A673 (cell line): Measurements from ENCODE around the gene OTC.

Experiments used
- EZH2 ChIP-seq: fragments of 200-600 bp; sonication (generic); IDR thresholded peaks from 2 replicates; pipeline ENCODE4 v1.6.1; 2017; ENCODE audit warnings: borderline replicate concordance, low read depth, mild to moderate bottlenecking, mixed read lengths, antibody characterized with exemption, low read length; ENCODE audit not compliant: poor library complexity, severe bottlenecking
- TF ChIP-seq, protein P1 (sequence below): fragments of 300-800, 200-600 bp; sonication (generic); conservative IDR thresholded peaks from 2 replicates; pipeline ENCODE4 v1.5.1; 2017; ENCODE audit warnings: low read depth, mild to moderate bottlenecking, antibody characterized with exemption, low read length, moderate library complexity, mixed read lengths

DNA sequence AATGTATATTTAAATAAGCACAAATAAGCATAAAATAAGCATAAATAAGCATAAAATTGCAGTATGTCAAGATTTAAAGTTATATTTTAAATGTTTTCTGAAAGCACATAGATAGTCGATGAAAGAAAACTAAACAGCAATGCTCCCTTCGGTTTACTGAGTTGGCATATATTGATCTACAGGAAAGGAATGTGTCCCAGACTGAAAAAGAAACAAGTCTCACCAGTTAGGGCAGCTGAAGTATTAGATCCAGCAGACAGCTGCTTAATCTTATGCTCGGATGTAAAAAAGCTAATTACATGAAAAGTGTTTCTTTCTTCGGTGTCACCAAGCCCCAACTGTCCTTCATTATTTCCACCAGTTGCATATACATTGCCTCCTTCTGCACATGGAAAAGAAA is 33.8 kb upstream of the OTC start:
- TF ChIP-seq, protein P1, sequence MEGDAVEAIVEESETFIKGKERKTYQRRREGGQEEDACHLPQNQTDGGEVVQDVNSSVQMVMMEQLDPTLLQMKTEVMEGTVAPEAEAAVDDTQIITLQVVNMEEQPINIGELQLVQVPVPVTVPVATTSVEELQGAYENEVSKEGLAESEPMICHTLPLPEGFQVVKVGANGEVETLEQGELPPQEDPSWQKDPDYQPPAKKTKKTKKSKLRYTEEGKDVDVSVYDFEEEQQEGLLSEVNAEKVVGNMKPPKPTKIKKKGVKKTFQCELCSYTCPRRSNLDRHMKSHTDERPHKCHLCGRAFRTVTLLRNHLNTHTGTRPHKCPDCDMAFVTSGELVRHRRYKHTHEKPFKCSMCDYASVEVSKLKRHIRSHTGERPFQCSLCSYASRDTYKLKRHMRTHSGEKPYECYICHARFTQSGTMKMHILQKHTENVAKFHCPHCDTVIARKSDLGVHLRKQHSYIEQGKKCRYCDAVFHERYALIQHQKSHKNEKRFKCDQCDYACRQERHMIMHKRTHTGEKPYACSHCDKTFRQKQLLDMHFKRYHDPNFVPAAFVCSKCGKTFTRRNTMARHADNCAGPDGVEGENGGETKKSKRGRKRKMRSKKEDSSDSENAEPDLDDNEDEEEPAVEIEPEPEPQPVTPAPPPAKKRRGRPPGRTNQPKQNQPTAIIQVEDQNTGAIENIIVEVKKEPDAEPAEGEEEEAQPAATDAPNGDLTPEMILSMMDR, result no peak
- TF ChIP-seq EZH2, result no peak
